ENCODE measurements around the gene ATAD3B.

ATAD3B gene

GRCh38 chr1:1528301-1529267 lies 57.0 kb downstream of the ATAD3B start:
- Histone ChIP-seq H3K4me3 (ENCODE audit: low read depth, low read length, poor library complexity, severe bottlenecking) (no peak overlapping the region), H3K9me3 (ENCODE audit: low read length) (no peaks in the 10 kb centered on the region), H3K27ac (ENCODE audit: low read depth, low read length, poor library complexity, severe bottlenecking) (no peak overlapping the region), H3K4me1 (ENCODE audit: insufficient read depth, low read length, severe bottlenecking) (no peaks in the 10 kb centered on the region), H2AFZ (ENCODE audit: low read length) (no peak overlapping the region), H3K27me3 (ENCODE audit: insufficient read depth, low read length) (no peaks in the 10 kb centered on the region), H3K79me2 (ENCODE audit: insufficient read depth, low read length) (no peaks in the 10 kb centered on the region), H3K9me2 (ENCODE audit: low read depth, low read length) (no peaks in the 10 kb centered on the region), H3F3A (ENCODE audit: insufficient read depth, low read length) (no peaks in the 10 kb centered on the region), H3K4me2 (ENCODE audit: low read length) (no peak overlapping the region), H3K36me3 (ENCODE audit: insufficient read depth, low read length) (peaks cover 60% of the 10 kb centered on the region), H3K9ac (ENCODE audit: low read length) (no peak overlapping the region), H4K20me1 (ENCODE audit: insufficient read depth, low read length) (no peaks in the 10 kb centered on the region)
- TF ChIP-seq CTCF (IDR thresholded peaks at IDR 0.05; ENCODE audit: low read length): no peak
- TF ChIP-seq EZH2 (IDR thresholded peaks at IDR 0.05; ENCODE audit: borderline replicate concordance, low read length): no peak

- Histone ChIP-seq H2AFZ (ENCODE audit: low read length) (no peak overlapping the region), H3F3A (ENCODE audit: insufficient read depth, low read length) (no peaks in the 10 kb centered on the region), H3K4me1 (ENCODE audit: insufficient read depth, low read length, severe bottlenecking) (no peaks in the 10 kb centered on the region), H3K27me3 (ENCODE audit: insufficient read depth, low read length) (no peaks in the 10 kb centered on the region), H3K27ac (ENCODE audit: low read depth, low read length, poor library complexity, severe bottlenecking) (no peak overlapping the region), H3K9me2 (ENCODE audit: low read depth, low read length) (no peaks in the 10 kb centered on the region), H3K79me2 (ENCODE audit: insufficient read depth, low read length) (no peaks in the 10 kb centered on the region), H3K9me3 (ENCODE audit: low read length) (no peaks in the 10 kb centered on the region), H3K4me3 (ENCODE audit: low read depth, low read length, poor library complexity, severe bottlenecking) (no peak overlapping the region), H4K20me1 (ENCODE audit: insufficient read depth, low read length) (no peaks in the 10 kb centered on the region), H3K9ac (ENCODE audit: low read length) (no peak overlapping the region), H3K4me2 (ENCODE audit: low read length) (no peak overlapping the region), H3K36me3 (ENCODE audit: insufficient read depth, low read length) (peaks cover 61% of the 10 kb centered on the region)
- TF ChIP-seq CTCF (IDR thresholded peaks at IDR 0.05; ENCODE audit: low read length): no peak
- TF ChIP-seq EZH2 (IDR thresholded peaks at IDR 0.05; ENCODE audit: borderline replicate concordance, low read length): no peak
These were observed 57.8 kb downstream of the ATAD3B start for GRCh38 chr1:1529321-1529720.

- H3K27ac ChIP-seq (ENCODE audit: low read depth, low read length, poor library complexity, severe bottlenecking): no peak overlapping the region
- TF ChIP-seq EZH2 (IDR thresholded peaks at IDR 0.05; ENCODE audit: borderline replicate concordance, low read length) (no peak), CTCF (IDR thresholded peaks at IDR 0.05; ENCODE audit: low read length) (no peak)
- no peaks in the 10 kb centered on the region for H4K20me1 ChIP-seq (ENCODE audit: insufficient read depth, low read length)
- no peaks in the 10 kb centered on the region for H3K9me2 ChIP-seq (ENCODE audit: low read depth, low read length)
- no peaks in the 10 kb centered on the region for H3K79me2 ChIP-seq (ENCODE audit: insufficient read depth, low read length)
- H2AFZ ChIP-seq (ENCODE audit: low read length): no peak overlapping the region
- no peak overlapping the region for H3K4me2 ChIP-seq (ENCODE audit: low read length)
- H3K36me3 ChIP-seq (ENCODE audit: insufficient read depth, low read length): peaks cover 59% of the 10 kb centered on the region
- no peak overlapping the region for H3K9ac ChIP-seq (ENCODE audit: low read length)
- no peaks in the 10 kb centered on the region for H3K9me3 ChIP-seq (ENCODE audit: low read length)
- H3K4me3 ChIP-seq (ENCODE audit: low read depth, low read length, poor library complexity, severe bottlenecking): no peak overlapping the region
- no peaks in the 10 kb centered on the region for H3F3A ChIP-seq (ENCODE audit: insufficient read depth, low read length)
- no peaks in the 10 kb centered on the region for H3K4me1 ChIP-seq (ENCODE audit: insufficient read depth, low read length, severe bottlenecking)
- no peaks in the 10 kb centered on the region for H3K27me3 ChIP-seq (ENCODE audit: insufficient read depth, low read length)
These were observed 58.4 kb downstream of the ATAD3B start for GRCh38 chr1:1529936-1530335.

Data from OCI-LY1 (cell line).